GM10248 (cell line): Measurements from ENCODE around the gene VPS35.
A peak's percentile ranks its signal among the peaks of the same experiment; 100 is the strongest.

Source experiments
- CTCF ChIA-PET: fragments of 300-600 bp; sonication (Branson Sonifier 250); formaldehyde crosslinking; extraction: SDS; loops from one replicate; lab custom pipeline; 2021; ENCODE audit warnings: antibody characterized with exemption; lab: Yijun Ruan, JAX
- POLR2A ChIA-PET: fragments of 350-650 bp; sonication (Branson Sonifier 250); formaldehyde crosslinking; extraction: SDS; loops from one replicate; lab custom pipeline; 2020; ENCODE audit warnings: antibody characterized with exemption; lab: Yijun Ruan, JAX
- DNase-seq: peaks from one replicate; pipeline ENCODE4 v3.0.0; 2012; ENCODE audit errors: extremely low spot score
- CTCF ChIP-seq: IDR thresholded peaks from 2 replicates; pipeline ENCODE4 v1.5.1; 2012; ENCODE audit warnings: mild to moderate bottlenecking, low read depth; ENCODE audit errors: extremely low read depth, missing control alignments, control extremely low read depth

VPS35 gene

GRCh38 chr16:46688654-46689364 lies at the start of gene VPS35:
VPS35 (minus strand) TSS chr16:46689178; CDS start chr16:46689133, 45 bp downstream.
- ChIA-PET POLR2A (interaction anchor here (1.0 kb wide), 1 partner anchor 125 kb away, joined by 7 read pairs; no protein-coding TSS in a partner anchor), CTCF (interaction anchor here (1.1 to 2.0 kb wide), 5 partner anchors 11 to 111 kb away, joined by 3 to 5 read pairs (median 4); no protein-coding TSS in a partner anchor)
- peak; percentile 96 for DNase-seq
- peak; percentile 15 for TF ChIP-seq CTCF

GRCh38 chr16:46737621-46738214 lies 48.7 kb upstream of the VPS35 start:
- DNase-seq: no peak
- ChIA-PET CTCF (interaction anchor here (1.0 kb wide), 2 partner anchors 9 kb away, joined by 3 read pairs; no protein-coding TSS in a partner anchor), POLR2A (no interaction called here)
- TF ChIP-seq CTCF: no peak

- TF ChIP-seq CTCF: no peak
- ChIA-PET POLR2A (no interaction called here), CTCF (interaction anchor here (1.0 kb wide), 2 partner anchors 8 to 10 kb away, joined by 3 read pairs; no protein-coding TSS in a partner anchor)
- no peak for DNase-seq
Measured at GRCh38 chr16:46736695-46737094, 47.7 kb upstream of the VPS35 start.

- no peak for TF ChIP-seq CTCF
- DNase-seq: no peak
- ChIA-PET CTCF (interaction anchor here (1.5 to 1.6 kb wide), 2 partner anchors 9 to 10 kb away, joined by 4 to 5 read pairs; no protein-coding TSS in a partner anchor), POLR2A (interaction anchor here (0.6 kb wide), 1 partner anchor 11 kb away, joined by 3 read pairs; no protein-coding TSS in a partner anchor)
Measured at GRCh38 chr16:46733319-46733830, 44.4 kb upstream of the VPS35 start.

- ChIA-PET POLR2A (no interaction called here), CTCF (interaction anchor here (1.5 to 1.6 kb wide), 2 partner anchors 8 to 11 kb away, joined by 4 to 5 read pairs; no protein-coding TSS in a partner anchor)
- no peak for DNase-seq
- no peak for TF ChIP-seq CTCF
Measured at GRCh38 chr16:46732561-46732960, 43.6 kb upstream of the VPS35 start.
